HG03439 (cell line): ENCODE measurements around the gene LMAN2.

ENCODE experiments used
- ATAC-seq: cut with Tn5 transposase; IDR thresholded peaks from one replicate; pipeline ENCODE4 v1.9.1; 2021; ENCODE audit warnings: mild to moderate bottlenecking, moderate library complexity; ENCODE audit not compliant: unreplicated experiment

Gene LMAN2

DNA sequence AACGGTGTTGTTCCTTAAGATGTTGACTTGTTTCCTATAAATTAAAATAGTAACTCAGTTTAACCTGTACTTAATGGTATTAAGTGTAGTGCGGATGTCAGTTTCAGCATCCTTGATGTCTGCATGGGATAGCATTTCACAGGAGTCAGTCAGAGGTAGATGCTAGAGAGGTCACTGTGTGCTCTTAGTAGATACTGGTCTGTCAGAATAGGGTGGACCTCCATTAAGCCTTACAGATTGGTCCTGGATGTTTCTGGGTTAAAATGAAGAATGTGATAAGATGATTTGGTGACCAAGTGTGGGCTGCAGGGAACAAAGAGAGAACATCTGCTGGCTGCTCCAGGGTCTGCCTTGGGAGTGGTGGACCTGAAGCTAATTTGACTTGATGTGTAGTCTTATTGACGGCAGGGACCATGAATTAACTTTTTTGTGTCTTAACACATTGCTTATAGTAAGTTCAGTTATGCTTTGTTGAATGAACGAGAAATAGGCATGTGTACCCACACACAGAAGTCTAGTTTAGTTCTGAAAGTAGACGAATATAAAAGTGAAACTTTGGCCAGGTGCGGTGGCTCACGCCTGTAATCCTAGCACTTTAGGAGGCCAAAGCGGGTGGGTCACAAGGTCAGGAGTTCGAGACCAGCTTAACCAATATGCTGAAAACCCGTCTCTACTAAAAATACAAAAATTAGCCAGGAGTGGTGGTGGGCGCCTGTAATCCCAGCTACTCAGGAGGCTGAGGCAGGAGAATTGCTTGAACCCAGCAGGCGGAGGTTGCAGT lies 60.5 kb downstream of the LMAN2 start:
- ATAC-seq, result no peak

DNA sequence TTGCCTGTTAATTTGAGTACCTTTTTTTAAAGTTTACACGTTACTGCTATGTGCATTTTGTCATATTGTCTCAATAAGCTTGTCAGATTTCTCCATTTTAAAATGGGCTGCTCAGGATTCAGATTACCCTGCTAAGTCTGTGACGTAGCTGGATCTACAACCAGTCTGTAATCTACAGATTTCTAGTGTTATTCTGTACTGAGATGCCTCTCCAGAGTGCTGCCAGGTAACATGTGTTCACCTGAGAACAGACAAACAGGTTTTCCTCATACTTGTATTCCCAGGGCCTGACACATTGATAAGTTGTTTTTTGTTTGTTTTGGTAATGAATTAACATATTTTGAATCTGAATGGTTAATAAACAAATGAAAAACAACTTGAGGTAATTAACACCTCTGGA lies 63.3 kb downstream of the LMAN2 start:
- no peak for ATAC-seq
